GM23338 (cell line): ENCODE results near the gene CAPZB. TPM values are rescaled to one million over a fixed set of nuclear protein-coding genes. Genes with fewer than 3 reads are reported as not detected.
A peak's percentile ranks its signal among the peaks of the same experiment; 100 is the strongest.

ENCODE experiments used
- ATAC-seq: fragments of 200-7000 bp; cut with Tn5 transposase; 3 replicates; pipeline ENCODE4 v1.9.1; 2020
- DNase-seq: peaks from one replicate; pipeline ENCODE4 v3.0.0-alpha.2; 2015; ENCODE audit warnings: low spot score
- H2AFZ ChIP-seq: fragments of 200-600 bp; sonication (generic); 2 replicates; pipeline ENCODE4 v1.8.0; 2016; ENCODE audit warnings: antibody characterized with exemption, mild to moderate bottlenecking, moderate library complexity
- H3F3A ChIP-seq: fragments of 200-600 bp; sonication (generic); replicated peaks from 2 replicates; pipeline ENCODE4 v1.8.0; 2017; ENCODE audit warnings: antibody characterized with exemption, mixed run types, low read depth
- H3K27ac ChIP-seq: fragments of 200-600 bp; sonication (generic); 2 replicates; pipeline ENCODE4 v1.6.1; 2016; ENCODE audit warnings: low read depth
- H3K27me3 ChIP-seq: fragments of 200-600 bp; sonication (generic); 2 replicates; pipeline ENCODE4 v1.8.0; 2016; ENCODE audit warnings: mild to moderate bottlenecking, mixed run types, moderate library complexity; ENCODE audit not compliant: insufficient read depth
- H3K36me3 ChIP-seq: fragments of 200-600 bp; sonication (generic); 2 replicates; pipeline ENCODE4 v1.8.0; 2016; ENCODE audit warnings: mild to moderate bottlenecking; ENCODE audit not compliant: insufficient read depth
- H3K4me1 ChIP-seq: fragments of 200-600 bp; sonication (generic); 2 replicates; pipeline ENCODE4 v1.8.0; 2016; ENCODE audit warnings: mild to moderate bottlenecking, moderate library complexity; ENCODE audit not compliant: insufficient read depth
- H3K4me2 ChIP-seq: fragments of 200-600 bp; sonication (generic); 2 replicates; pipeline ENCODE4 v1.7.1; 2017; ENCODE audit warnings: mixed run types
- H3K4me3 ChIP-seq: fragments of 200-600 bp; sonication (generic); 2 replicates; pipeline ENCODE4 v1.6.1; 2016; ENCODE audit warnings: mixed run types
- H3K79me2 ChIP-seq: fragments of 200-600 bp; sonication (generic); replicated peaks from 2 replicates; pipeline ENCODE4 v1.8.0; 2017; ENCODE audit warnings: mild to moderate bottlenecking; ENCODE audit not compliant: insufficient read depth
- H3K9me2 ChIP-seq: fragments of 200-600 bp; sonication (generic); 2 replicates; pipeline ENCODE4 v1.8.0; 2017; ENCODE audit not compliant: insufficient read depth
- H4K20me1 ChIP-seq: fragments of 200-600 bp; sonication (generic); replicated peaks from 2 replicates; pipeline ENCODE4 v1.8.0; 2017; ENCODE audit warnings: mild to moderate bottlenecking; ENCODE audit not compliant: insufficient read depth
- H3K27ac Mint-ChIP-seq: 2 replicates; pipeline ENCODE4 v1.8.0; 2020; ENCODE audit warnings: inconsistent platforms, mild to moderate bottlenecking, moderate library complexity, mixed read lengths
- H3K27me3 Mint-ChIP-seq: 3 replicates; pipeline ENCODE4 v1.8.0; 2022; ENCODE audit warnings: low read depth, mild to moderate bottlenecking, moderate library complexity, mixed read lengths, inconsistent platforms; ENCODE audit not compliant: insufficient read depth, poor library complexity
- H3K36me3 Mint-ChIP-seq: 3 replicates; pipeline ENCODE4 v1.8.0; 2021; ENCODE audit warnings: low read depth, mild to moderate bottlenecking, inconsistent platforms, moderate library complexity, mixed read lengths
- H3K4me1 Mint-ChIP-seq: 3 replicates; pipeline ENCODE4 v1.8.0; 2020; ENCODE audit warnings: mild to moderate bottlenecking, inconsistent platforms, mixed read lengths
- H3K4me3 Mint-ChIP-seq: 3 replicates; pipeline ENCODE4 v1.8.0; 2021; ENCODE audit warnings: moderate library complexity, mild to moderate bottlenecking, inconsistent platforms, mixed read lengths
- H3K9me3 Mint-ChIP-seq: 3 replicates; pipeline ENCODE4 v1.8.0; 2020; ENCODE audit warnings: moderate library complexity, mild to moderate bottlenecking, inconsistent platforms, mixed read lengths
- CREB1 ChIP-seq: fragments of 250-450 bp; sonication (Bioruptor Pico); IDR thresholded peaks from 2 replicates; pipeline ENCODE4 v1.5.0; 2020; ENCODE audit warnings: low read depth, mild to moderate bottlenecking, moderate library complexity
- ETS1 ChIP-seq: IDR thresholded peaks from 2 replicates; pipeline ENCODE4 v1.6.1; 2016; ENCODE audit warnings: antibody characterized with exemption
- EZH2 ChIP-seq: fragments of 200-600 bp; sonication (generic); IDR thresholded peaks from one replicate; pipeline ENCODE4 v1.8.0; 2017; ENCODE audit warnings: antibody characterized with exemption, mild to moderate bottlenecking, low read depth; ENCODE audit not compliant: unreplicated experiment
- EZH2phosphoT487 ChIP-seq: fragments of 200-600 bp; sonication (generic); IDR thresholded peaks from one replicate; pipeline ENCODE4 v1.8.1; 2018; ENCODE audit warnings: antibody characterized with exemption; ENCODE audit not compliant: unreplicated experiment
- JUNB ChIP-seq: IDR thresholded peaks from one replicate; pipeline ENCODE4 v1.6.1; 2016; ENCODE audit warnings: antibody characterized with exemption; ENCODE audit not compliant: unreplicated experiment
- NANOG ChIP-seq: IDR thresholded peaks from 2 replicates; pipeline ENCODE4 v1.6.1; 2016; ENCODE audit warnings: antibody characterized with exemption, borderline replicate concordance
- POLR2AphosphoS5 ChIP-seq: IDR thresholded peaks from 2 replicates; pipeline ENCODE4 v1.6.1; 2016; ENCODE audit warnings: antibody characterized with exemption, low read depth
- STAT1 ChIP-seq: IDR thresholded peaks from one replicate; pipeline ENCODE4 v1.6.1; 2016; ENCODE audit warnings: antibody characterized with exemption; ENCODE audit not compliant: unreplicated experiment
- ZNF114 ChIP-seq: fragments of 250-450 bp; sonication (Bioruptor Pico); IDR thresholded peaks from 2 replicates; pipeline ENCODE4 v1.5.0; 2020; ENCODE audit warnings: mild to moderate bottlenecking, moderate library complexity
- ZNF331 ChIP-seq: fragments of 250-450 bp; sonication (Bioruptor Pico); IDR thresholded peaks from 2 replicates; pipeline ENCODE4 v1.5.0; 2020; ENCODE audit warnings: low read depth, mild to moderate bottlenecking, moderate library complexity
- polyA plus RNA-seq: library from polyadenylated mRNA; unstranded; fragments of >200 nt; fragmentation: Nextera tagmentation; extraction: Ambion mirVana; gene quantifications from 2 replicates; pipeline ENCODE4 v1.2.1, GENCODE V29; 2016
- total RNA-seq: library from RNA; depleted of rRNA; stranded (reverse); fragments of >200 nt; shearing (Covaris generic); gene quantifications from 2 replicates; pipeline ENCODE4 v1.2.3, GENCODE V29; 2014
- TF ChIP-seq, protein P1 (sequence below): fragments of 250-450 bp; sonication (Bioruptor Pico); IDR thresholded peaks from 2 replicates; pipeline ENCODE4 v1.5.0; 2020; ENCODE audit warnings: mild to moderate bottlenecking, moderate library complexity
- TF ChIP-seq, protein P2 (sequence below): IDR thresholded peaks from one replicate; pipeline ENCODE4 v1.6.1; 2018; ENCODE audit warnings: antibody characterized with exemption; ENCODE audit not compliant: unreplicated experiment

CAPZB gene
- total and polyA plus RNA-seq, 2 experiments from 2014 or later, result 195 to 348 TPM

GRCh38 chr1:19455353-19455752 lies 30.0 kb downstream of the CAPZB start (continued):
- TF ChIP-seq, protein P1, sequence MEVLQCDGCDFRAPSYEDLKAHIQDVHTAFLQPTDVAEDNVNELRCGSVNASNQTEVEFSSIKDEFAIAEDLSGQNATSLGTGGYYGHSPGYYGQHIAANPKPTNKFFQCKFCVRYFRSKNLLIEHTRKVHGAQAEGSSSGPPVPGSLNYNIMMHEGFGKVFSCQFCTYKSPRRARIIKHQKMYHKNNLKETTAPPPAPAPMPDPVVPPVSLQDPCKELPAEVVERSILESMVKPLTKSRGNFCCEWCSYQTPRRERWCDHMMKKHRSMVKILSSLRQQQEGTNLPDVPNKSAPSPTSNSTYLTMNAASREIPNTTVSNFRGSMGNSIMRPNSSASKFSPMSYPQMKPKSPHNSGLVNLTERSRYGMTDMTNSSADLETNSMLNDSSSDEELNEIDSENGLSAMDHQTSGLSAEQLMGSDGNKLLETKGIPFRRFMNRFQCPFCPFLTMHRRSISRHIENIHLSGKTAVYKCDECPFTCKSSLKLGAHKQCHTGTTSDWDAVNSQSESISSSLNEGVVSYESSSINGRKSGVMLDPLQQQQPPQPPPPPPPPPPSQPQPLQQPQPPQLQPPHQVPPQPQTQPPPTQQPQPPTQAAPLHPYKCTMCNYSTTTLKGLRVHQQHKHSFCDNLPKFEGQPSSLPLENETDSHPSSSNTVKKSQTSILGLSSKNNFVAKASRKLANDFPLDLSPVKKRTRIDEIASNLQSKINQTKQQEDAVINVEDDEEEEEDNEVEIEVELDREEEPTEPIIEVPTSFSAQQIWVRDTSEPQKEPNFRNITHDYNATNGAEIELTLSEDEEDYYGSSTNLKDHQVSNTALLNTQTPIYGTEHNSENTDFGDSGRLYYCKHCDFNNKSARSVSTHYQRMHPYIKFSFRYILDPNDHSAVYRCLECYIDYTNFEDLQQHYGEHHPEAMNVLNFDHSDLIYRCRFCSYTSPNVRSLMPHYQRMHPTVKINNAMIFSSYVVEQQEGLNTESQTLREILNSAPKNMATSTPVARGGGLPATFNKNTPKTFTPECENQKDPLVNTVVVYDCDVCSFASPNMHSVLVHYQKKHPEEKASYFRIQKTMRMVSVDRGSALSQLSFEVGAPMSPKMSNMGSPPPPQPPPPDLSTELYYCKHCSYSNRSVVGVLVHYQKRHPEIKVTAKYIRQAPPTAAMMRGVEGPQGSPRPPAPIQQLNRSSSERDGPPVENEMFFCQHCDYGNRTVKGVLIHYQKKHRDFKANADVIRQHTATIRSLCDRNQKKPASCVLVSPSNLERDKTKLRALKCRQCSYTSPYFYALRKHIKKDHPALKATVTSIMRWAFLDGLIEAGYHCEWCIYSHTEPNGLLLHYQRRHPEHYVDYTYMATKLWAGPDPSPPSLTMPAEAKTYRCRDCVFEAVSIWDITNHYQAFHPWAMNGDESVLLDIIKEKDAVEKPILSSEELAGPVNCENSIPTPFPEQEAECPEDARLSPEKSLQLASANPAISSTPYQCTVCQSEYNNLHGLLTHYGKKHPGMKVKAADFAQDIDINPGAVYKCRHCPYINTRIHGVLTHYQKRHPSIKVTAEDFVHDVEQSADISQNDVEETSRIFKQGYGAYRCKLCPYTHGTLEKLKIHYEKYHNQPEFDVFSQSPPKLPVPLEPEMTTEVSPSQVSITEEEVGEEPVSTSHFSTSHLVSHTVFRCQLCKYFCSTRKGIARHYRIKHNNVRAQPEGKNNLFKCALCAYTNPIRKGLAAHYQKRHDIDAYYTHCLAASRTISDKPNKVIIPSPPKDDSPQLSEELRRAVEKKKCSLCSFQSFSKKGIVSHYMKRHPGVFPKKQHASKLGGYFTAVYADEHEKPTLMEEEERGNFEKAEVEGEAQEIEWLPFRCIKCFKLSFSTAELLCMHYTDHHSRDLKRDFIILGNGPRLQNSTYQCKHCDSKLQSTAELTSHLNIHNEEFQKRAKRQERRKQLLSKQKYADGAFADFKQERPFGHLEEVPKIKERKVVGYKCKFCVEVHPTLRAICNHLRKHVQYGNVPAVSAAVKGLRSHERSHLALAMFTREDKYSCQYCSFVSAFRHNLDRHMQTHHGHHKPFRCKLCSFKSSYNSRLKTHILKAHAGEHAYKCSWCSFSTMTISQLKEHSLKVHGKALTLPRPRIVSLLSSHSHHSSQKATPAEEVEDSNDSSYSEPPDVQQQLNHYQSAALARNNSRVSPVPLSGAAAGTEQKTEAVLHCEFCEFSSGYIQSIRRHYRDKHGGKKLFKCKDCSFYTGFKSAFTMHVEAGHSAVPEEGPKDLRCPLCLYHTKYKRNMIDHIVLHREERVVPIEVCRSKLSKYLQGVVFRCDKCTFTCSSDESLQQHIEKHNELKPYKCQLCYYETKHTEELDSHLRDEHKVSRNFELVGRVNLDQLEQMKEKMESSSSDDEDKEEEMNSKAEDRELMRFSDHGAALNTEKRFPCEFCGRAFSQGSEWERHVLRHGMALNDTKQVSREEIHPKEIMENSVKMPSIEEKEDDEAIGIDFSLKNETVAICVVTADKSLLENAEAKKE, result no peak
- no peak for TF ChIP-seq POLR2AphosphoS5

GRCh38 chr1:19454265-19455146 lies 30.8 kb downstream of the CAPZB start:
- H3K36me3 Mint-ChIP-seq, result no peaks in the 10 kb centered on the region
- H4K20me1 ChIP-seq, result peaks cover 96% of the 10 kb centered on the region
- H3K79me2 ChIP-seq, result peaks cover 100% of the 10 kb centered on the region
- no peaks in the 10 kb centered on the region for H3K9me2 ChIP-seq
- H3K4me1 Mint-ChIP-seq, result peaks cover 76% of the 10 kb centered on the region
- no peaks in the 10 kb centered on the region for H3K27me3 ChIP-seq
- no peak overlapping the region for H3K4me3 ChIP-seq
- DNase-seq, result no peak
- peaks cover 60% of the 10 kb centered on the region for H3K4me1 ChIP-seq
- H3K27ac Mint-ChIP-seq, result peak overlapping the region; percentile 36; the same call in 1 of the 2 replicates
- no peak overlapping the region for H2AFZ ChIP-seq
- peaks cover 7% of the 10 kb centered on the region for H3K27me3 Mint-ChIP-seq
- peak overlapping the region; percentile 25; the same call in 1 of the 3 replicates for H3K4me3 Mint-ChIP-seq
- ATAC-seq, result peak; percentile 32
- H3K9me3 Mint-ChIP-seq, result no peaks in the 10 kb centered on the region
- H3K36me3 ChIP-seq, result no peaks in the 10 kb centered on the region
- H3F3A ChIP-seq, result no peaks in the 10 kb centered on the region
- H3K27ac ChIP-seq, result 0 out of 2 replicates have a peak overlapping the region, but pooled peaks have one; percentile 33
- H3K4me2 ChIP-seq, result peak overlapping the region; percentile 60
- TF ChIP-seq NANOG (no peak), EZH2 (no peak), CREB1 (no peak), JUNB (no peak), POLR2AphosphoS5 (no peak), EZH2phosphoT487 (no peak), STAT1 (no peak), ZNF331 (CRISPR knock-in tag) (no peak), ZNF114 (no peak), ETS1 (no peak)
- TF ChIP-seq, protein P2, sequence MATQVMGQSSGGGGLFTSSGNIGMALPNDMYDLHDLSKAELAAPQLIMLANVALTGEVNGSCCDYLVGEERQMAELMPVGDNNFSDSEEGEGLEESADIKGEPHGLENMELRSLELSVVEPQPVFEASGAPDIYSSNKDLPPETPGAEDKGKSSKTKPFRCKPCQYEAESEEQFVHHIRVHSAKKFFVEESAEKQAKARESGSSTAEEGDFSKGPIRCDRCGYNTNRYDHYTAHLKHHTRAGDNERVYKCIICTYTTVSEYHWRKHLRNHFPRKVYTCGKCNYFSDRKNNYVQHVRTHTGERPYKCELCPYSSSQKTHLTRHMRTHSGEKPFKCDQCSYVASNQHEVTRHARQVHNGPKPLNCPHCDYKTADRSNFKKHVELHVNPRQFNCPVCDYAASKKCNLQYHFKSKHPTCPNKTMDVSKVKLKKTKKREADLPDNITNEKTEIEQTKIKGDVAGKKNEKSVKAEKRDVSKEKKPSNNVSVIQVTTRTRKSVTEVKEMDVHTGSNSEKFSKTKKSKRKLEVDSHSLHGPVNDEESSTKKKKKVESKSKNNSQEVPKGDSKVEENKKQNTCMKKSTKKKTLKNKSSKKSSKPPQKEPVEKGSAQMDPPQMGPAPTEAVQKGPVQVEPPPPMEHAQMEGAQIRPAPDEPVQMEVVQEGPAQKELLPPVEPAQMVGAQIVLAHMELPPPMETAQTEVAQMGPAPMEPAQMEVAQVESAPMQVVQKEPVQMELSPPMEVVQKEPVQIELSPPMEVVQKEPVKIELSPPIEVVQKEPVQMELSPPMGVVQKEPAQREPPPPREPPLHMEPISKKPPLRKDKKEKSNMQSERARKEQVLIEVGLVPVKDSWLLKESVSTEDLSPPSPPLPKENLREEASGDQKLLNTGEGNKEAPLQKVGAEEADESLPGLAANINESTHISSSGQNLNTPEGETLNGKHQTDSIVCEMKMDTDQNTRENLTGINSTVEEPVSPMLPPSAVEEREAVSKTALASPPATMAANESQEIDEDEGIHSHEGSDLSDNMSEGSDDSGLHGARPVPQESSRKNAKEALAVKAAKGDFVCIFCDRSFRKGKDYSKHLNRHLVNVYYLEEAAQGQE, result no peak
